Epithelial cell of proximal tubule (primary cell): ENCODE results near the gene TEN1. TPM values are rescaled to one million over a fixed set of nuclear protein-coding genes. Genes with fewer than 3 reads are reported as not detected.
"Not testable (repeated sequence)": the region's sequence is repeated elsewhere in the genome, so short reads cannot be mapped to it uniquely, and the experiment has no call there.

ENCODE experiments used
- DNase-seq: peaks from one replicate; pipeline ENCODE4 v3.0.0-alpha.2; 2011; ENCODE audit warnings: low read depth
- H3K4me3 ChIP-seq: 2 replicates; pipeline ENCODE4 v1.5.1; 2011; ENCODE audit warnings: low read depth, mild to moderate bottlenecking, low read length
- total RNA-seq: library from RNA; depleted of rRNA; stranded (reverse); fragments of >200 nt; gene quantifications from 2 replicates; pipeline ENCODE4 v1.2.3, GENCODE V29; 2015
- TF ChIP-seq, protein P1 (sequence below): conservative IDR thresholded peaks from 2 replicates; pipeline ENCODE4 v1.5.1; 2012; ENCODE audit warnings: low read depth, mild to moderate bottlenecking, low read length

TEN1 gene
- total RNA-seq, 1 donor from 2014 or later: 41.6 TPM

DNA sequence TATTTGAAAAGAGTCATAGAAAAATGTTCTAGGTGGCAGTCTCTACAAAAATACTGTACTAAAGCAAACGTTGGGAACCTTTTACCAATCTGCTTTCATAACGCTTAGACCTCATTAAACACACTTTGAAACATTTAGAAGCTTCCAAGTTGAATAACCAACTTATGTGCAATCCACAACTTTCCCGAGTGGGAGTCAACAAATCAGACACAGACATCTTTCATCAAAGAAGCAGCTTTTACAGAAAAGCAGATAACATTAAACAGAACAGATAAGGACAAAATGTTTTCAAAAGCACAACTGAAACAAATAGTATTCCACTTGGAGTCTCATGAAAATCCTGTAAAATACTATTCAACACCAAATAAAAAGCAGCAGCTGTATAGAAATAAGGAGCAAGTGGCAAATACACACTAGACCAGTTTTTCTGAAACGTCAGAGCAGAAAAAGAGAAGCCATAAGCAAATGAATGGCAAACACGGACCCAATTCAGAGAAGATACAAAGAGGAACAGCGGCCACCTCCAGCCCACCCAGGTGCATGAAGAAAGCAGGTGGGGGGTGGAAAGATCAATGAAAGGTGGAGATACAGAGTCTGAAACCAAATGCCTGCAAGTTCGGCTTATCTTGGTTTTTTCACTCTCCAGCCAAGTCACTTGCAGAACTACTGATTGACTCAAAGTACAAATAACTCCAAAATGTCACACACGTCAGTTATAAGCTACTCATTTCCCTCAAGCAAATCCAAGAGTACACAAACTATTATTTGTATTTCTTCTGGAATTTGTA is 19.8 kb upstream of the TEN1 start:
- H3K4me3 ChIP-seq: no peak overlapping the region
- TF ChIP-seq, protein P1, sequence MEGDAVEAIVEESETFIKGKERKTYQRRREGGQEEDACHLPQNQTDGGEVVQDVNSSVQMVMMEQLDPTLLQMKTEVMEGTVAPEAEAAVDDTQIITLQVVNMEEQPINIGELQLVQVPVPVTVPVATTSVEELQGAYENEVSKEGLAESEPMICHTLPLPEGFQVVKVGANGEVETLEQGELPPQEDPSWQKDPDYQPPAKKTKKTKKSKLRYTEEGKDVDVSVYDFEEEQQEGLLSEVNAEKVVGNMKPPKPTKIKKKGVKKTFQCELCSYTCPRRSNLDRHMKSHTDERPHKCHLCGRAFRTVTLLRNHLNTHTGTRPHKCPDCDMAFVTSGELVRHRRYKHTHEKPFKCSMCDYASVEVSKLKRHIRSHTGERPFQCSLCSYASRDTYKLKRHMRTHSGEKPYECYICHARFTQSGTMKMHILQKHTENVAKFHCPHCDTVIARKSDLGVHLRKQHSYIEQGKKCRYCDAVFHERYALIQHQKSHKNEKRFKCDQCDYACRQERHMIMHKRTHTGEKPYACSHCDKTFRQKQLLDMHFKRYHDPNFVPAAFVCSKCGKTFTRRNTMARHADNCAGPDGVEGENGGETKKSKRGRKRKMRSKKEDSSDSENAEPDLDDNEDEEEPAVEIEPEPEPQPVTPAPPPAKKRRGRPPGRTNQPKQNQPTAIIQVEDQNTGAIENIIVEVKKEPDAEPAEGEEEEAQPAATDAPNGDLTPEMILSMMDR: no peak
- no peak for DNase-seq

DNA sequence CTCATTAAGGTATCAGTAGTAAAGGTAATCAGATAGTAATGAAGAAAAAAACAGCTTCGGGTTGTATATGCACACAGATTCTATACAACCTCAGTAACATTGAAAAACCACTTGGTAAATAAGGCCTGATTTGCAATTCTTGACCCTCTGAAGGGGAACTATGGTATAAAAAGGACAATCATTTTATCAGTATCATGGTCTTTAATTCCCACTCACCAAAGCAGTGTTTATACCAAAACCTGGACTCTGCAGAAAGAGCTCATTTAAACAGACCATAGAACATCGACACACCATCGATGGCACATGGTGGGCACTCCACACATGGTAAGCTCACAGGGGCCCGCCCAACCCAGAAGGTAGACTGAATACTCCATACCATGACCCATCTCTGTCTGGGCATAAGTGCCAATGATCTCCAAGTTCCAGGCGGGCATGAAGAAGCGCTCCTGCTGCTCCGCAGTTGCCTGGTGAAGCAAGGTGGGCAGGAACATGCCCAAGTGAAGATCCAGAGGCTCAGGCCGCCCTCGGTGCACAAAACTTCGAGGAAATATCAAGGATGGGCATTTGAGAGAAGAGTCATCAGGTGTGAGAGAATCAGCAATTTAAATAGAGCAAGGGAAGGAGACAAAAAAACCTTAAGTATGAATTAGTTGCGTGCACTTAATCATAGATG is 19.1 kb upstream of the TEN1 start:
- TF ChIP-seq, protein P1: no peak
- no peak for DNase-seq
- H3K4me3 ChIP-seq: no peak overlapping the region

DNA sequence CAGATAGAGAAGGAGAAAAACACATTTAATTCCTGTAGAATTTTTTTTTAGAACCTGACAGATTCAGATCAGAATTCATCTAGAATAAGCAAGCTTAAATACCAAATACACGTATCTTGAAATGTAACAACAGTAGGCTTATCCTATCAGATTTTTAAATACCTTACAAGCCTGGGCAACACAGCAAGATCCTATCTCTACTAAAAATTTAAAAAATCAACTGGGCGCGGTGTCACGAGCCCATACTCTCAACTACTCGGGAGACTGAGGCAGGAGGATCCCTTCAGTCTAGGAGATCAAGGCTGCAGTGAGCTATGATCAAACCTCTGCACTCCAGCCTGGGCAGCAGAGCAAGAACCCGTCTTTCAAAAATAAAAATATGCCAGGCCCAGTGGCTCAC is 13.6 kb upstream of the TEN1 start:
- H3K4me3 ChIP-seq: no peak overlapping the region
- no peak for DNase-seq
- TF ChIP-seq, protein P1: no peak

DNA sequence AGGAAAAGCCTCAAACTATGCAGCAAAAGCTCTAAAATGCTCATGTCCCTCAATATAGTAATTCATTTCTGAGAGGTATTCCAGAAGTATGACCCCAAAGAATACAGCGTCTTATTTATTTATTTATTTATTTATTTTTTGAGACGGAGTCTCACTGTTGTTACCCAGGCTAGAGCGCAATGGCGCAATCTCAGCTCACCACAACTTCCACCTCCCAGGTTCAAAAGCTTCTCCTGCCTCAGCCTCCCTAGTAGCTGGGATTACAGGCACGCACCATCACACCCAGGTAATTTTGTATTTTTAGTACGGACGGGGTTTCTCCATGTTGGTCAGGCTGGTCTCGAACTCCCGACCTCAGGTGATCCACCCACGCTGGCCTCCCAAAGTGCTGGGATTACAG is 10.0 kb upstream of the TEN1 start:
- H3K4me3 ChIP-seq, DNase-seq: not testable (repeated sequence)

DNA sequence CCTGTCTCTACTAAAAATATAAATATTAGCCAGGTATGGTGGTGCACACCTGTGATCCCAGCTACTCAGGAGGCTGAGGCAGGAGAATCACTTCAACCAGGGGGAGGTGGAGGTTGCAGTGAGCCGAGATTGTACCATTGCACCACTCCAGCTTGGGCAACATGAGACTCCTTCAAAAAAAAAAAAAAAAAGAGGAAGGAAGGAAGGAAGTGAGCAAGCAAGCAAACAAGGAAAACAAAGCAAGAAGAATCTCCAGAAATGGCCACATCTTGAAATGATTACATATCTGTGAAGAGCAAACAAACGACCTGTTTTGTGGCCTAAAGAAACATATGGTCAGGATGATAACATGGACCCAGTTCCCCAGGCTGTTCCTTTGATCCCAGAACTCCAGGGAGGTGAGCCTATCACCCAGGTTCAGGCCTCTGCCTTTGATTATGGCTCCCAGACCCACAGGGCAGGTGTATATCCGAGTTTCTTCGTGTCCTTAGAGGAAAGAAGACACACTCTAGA is 9.0 kb upstream of the TEN1 start:
- DNase-seq: no peak
- no peak overlapping the region for H3K4me3 ChIP-seq
- TF ChIP-seq, protein P1: no peak

DNA sequence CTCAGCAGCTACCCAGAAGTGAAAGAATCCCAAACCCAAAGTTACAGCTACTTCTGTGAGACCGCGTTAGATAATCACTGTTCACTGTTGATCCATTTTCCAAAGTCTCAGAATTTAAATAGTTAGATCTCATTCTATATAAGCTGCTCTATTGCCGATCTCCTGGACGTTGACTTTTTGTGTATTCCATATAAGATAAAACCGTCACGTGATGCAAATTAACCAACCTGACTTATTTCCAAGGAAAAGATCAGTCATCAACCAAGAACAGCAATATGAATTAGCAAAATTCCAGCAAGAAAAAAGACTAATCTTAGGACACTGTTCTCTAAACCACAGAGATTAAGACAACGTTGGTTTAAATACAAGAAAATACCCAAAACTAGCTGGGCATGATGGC is 8.4 kb upstream of the TEN1 start:
- no peak for DNase-seq
- TF ChIP-seq, protein P1: no peak

DNA sequence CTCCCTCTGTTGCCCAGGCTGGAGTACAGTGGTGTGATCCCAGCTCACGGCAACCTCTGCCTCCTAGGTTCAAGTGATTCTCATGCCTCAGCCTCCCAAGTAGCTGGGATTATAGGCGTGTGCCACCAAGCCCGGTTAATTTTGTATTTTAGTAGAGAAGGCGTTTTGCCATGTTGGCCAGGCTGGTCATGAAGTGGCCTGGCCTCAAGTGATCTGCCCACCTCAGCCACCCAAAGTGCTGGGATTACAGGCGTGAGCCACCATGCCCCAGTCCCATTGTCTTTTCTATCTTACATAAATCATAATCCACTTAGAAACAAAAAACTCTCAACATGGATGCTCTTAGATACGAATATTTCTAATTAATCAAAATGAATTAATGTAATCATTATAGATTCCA is 3.9 kb upstream of the TEN1 start:
- not testable (repeated sequence) for DNase-seq, H3K4me3 ChIP-seq

More for the DNA sequence above, 8.4 kb upstream of the TEN1 start:
- H3K4me3 ChIP-seq: no peak overlapping the region

DNA sequence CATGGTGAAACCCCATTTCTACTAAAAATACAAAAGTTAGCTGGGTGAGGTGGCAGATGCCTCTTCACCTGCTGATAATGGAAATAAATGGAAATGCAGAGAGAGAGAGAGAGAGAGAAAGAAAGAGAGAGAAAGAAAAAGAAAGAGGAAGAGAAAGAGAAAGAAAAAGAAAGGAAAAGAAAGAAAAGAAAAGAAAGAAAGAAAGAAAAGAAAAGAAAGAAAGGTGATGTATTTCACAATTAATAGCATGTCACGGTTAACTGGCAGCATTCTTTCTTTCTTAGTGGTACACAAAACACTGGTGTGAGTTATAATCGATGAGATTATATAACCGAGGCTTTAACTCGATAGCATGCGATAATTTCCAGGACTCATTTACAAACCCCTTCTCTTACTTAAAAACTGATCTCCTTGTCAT is 3.3 kb upstream of the TEN1 start:
- peak overlapping the region; percentile 40 for H3K4me3 ChIP-seq
- no peak for DNase-seq
- TF ChIP-seq, protein P1: no peak
